ENCODE data around the gene HELQ.

The HELQ gene

GRCh38 chr4:83369831-83370639, 85.6 kb downstream of the HELQ start:
- no peak for DNase-seq

- DNase-seq, result no peak
Measured at GRCh38 chr4:83364312-83364711, 91.3 kb downstream of the HELQ start.

GRCh38 chr4:83362492-83363329, 92.9 kb downstream of the HELQ start:
- no peak for DNase-seq

- no peak for DNase-seq
Measured at GRCh38 chr4:83361416-83362103, 94.1 kb downstream of the HELQ start.

- no peak for DNase-seq
Measured at GRCh38 chr4:83360018-83360417, 95.6 kb downstream of the HELQ start.

- no peak for DNase-seq
Measured at GRCh38 chr4:83358410-83358809, 97.2 kb downstream of the HELQ start.

All from T1000 (cell line).